Cerebellar cortex (tissue), 1 donor: ENCODE data around the gene ZBTB17.
"Not testable (repeated sequence)": the region's sequence is repeated elsewhere in the genome, so short reads cannot be mapped to it uniquely, and the experiment has no call there.

ENCODE experiments used
- DNase-seq: peaks from one replicate; pipeline ENCODE4 v3.0.0-alpha.2; 2015; ENCODE audit warnings: low spot score

ZBTB17 gene

DNA sequence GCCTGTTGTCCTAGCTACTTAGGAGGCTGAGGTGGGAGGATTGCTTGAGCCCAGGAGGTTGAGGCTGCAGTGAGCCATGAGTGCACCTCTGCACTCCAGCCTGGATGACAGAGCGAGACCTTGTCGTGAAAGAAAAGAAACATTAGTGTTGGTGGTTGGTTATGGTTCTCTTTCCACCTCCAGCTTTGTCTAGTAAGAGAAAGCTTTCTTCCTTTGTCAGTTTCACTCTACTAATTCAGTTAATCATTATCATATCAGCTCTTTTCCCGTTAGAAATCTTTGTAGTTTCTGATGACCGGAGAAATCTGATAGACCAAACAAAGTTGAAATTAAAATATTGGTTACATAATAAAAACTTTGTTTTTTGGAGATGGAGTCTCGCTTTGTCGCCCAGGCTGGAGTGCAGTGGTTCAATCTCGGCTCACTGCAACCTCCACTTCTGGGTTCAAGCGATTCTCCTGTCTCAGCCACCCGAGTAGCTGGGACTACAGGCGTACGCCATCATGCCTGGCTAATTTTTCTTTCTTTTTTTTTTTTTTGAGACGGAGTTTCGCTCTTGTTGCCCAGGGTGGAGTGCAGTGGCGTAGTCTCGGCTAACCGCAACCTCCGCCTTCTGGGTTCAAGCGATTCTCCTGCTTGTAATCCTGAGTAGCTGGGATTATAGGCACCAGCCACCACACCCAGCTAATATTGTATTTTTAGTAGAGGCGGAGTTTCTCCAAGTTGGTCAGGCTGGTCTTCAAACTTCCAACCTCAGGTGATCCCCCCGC is 78.9 kb downstream of the ZBTB17 start:
- DNase-seq = not testable (repeated sequence)

- no peak for DNase-seq
These were observed 80.7 kb downstream of the ZBTB17 start for GRCh38 chr1:15895233-15895632.

- not testable (repeated sequence) for DNase-seq
These were observed 82.9 kb downstream of the ZBTB17 start for GRCh38 chr1:15892857-15893599.
